Activated CD4-positive, alpha-beta memory T cell treated with anti-CD3 and anti-CD28 coated beads, Interleukin-2, amount 10 ng/mL, durations not matched to agents 7 days and 5 days (primary cell): Measurements from ENCODE around the gene LCN10. TPM values are rescaled to one million over a fixed set of nuclear protein-coding genes. Genes with fewer than 3 reads are reported as not detected.
"Not testable (repeated sequence)": the region's sequence is repeated elsewhere in the genome, so short reads cannot be mapped to it uniquely, and the experiment has no call there.

Source experiments
- CTCF ChIA-PET: fragments of 350-600 bp; sonication (Branson Sonifier 250); formaldehyde crosslinking; loops from one replicate; lab custom pipeline; 2021; ENCODE audit warnings: antibody characterized with exemption, inconsistent platforms; lab: Charles Lee
- POLR2A ChIA-PET: fragments of 350-600 bp; sonication (Branson Sonifier 250); formaldehyde crosslinking; loops from one replicate; lab custom pipeline; 2021; ENCODE audit warnings: antibody characterized with exemption; lab: Charles Lee
- DNase-seq: peaks from one replicate; pipeline ENCODE4 v3.0.0-alpha.2; 2020
- H3K27ac Mint-ChIP-seq: one replicate; pipeline ENCODE4 v1.8.0; 2021; ENCODE audit warnings: mild to moderate bottlenecking, mixed read lengths
- H3K27me3 Mint-ChIP-seq: one replicate; pipeline ENCODE4 v1.8.0; 2021; ENCODE audit warnings: mixed read lengths
- H3K36me3 Mint-ChIP-seq: one replicate; pipeline ENCODE4 v1.8.0; 2021; ENCODE audit warnings: low read depth, mixed read lengths
- H3K4me1 Mint-ChIP-seq: one replicate; pipeline ENCODE4 v1.8.0; 2021; ENCODE audit warnings: mixed read lengths
- H3K4me3 Mint-ChIP-seq: one replicate; pipeline ENCODE4 v1.8.0; 2021; ENCODE audit warnings: mild to moderate bottlenecking, mixed read lengths
- H3K9me3 Mint-ChIP-seq: one replicate; pipeline ENCODE4 v1.8.0; 2021; ENCODE audit warnings: mixed read lengths
- total RNA-seq, 2 experiments: library from RNA; stranded (reverse); gene quantifications; one replicate each; pipeline ENCODE4 v1.2.3, GENCODE V29; 2021

Gene LCN10
- total RNA-seq, 2 experiments from 2014 or later = not detected

DNA sequence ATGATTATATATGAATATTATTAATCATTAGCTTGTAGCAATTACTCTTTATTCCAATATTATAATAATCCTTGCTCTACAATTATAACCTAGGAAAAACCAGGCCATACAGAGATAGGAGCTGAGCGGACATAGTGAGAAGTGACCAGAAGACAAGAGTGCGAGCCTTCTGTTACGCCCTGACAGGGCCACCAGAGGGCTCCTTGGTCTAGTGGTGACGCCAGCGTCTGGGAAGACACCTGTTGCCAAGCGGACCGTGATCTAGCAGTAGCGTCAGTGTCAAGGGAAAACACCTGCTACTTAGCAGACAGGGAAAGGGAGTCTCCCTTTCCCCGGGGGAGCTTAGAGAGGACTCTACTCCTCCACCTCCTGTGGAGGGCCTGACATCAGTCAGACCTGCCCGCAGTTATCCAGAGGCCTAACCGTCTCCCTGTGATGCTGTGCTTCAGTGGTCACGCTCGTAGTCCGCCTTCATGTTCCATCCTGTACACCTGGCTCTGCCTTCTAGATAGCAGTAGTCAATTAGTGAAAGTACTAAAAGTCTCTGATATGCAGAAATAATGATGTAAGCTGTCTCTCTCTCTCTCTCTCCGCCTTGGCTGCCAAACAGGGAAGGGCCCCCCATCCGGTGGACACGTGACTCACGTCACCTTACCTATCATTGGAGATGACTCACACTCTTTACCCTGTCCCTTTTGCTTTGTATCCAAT is 23.8 kb upstream of the LCN10 start:
- H3K4me3 Mint-ChIP-seq, H3K36me3 Mint-ChIP-seq, H3K9me3 Mint-ChIP-seq, H3K27ac Mint-ChIP-seq: not testable (repeated sequence)
- H3K27me3 Mint-ChIP-seq = peaks cover 10% of the 10 kb centered on the region
- ChIA-PET CTCF (interaction anchor here (1.0 to 3.8 kb wide), 5 partner anchors 12 to 27 kb away, joined by 3 to 20 read pairs (median 4); no protein-coding TSS in a partner anchor), POLR2A (interaction anchor here (1.0 to 1.1 kb wide), 2 partner anchors 11 to 29 kb away, joined by 3 read pairs; partner anchors contain the start of gene CCDC183)
- peak; percentile 62 for DNase-seq
- peaks cover 12% of the 10 kb centered on the region for H3K4me1 Mint-ChIP-seq

DNA sequence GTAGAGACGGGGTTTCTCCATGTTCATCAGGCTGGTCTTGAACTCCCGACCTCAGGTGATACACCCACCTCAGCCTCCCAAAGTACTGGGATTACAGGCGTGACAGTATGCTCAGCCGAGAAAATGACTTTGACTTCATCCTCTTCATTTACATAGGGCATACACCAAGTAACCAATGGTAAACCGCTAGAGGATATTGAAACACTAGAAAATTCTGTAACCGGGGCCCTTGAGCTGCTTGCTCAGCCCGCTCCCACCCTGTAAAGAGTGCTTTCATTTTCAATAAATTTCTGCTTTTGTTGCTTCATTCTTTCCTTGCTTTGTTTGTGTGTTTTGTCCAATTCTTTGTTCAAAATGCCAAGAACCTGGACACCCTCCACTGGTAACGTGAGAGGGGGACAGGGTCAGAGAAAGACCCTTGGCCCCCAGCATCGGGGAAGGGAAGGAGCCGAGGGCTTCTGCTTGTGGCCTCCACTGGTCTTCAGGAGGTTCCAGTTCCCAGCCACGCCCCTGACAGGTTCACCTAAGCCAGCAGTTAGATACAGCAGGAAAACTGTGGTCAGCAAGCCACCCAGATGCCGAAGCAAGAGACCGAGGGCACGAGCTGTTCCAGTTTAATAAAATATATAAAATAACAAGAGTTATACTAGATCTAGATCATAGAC is 23.1 kb upstream of the LCN10 start:
- H3K36me3 Mint-ChIP-seq, H3K27ac Mint-ChIP-seq, DNase-seq, H3K9me3 Mint-ChIP-seq, H3K4me3 Mint-ChIP-seq: not testable (repeated sequence)
- ChIA-PET POLR2A (interaction anchor here (1.0 kb wide), 1 partner anchor 12 kb away, joined by 3 read pairs; no protein-coding TSS in a partner anchor), CTCF (interaction anchor here (1.0 to 3.8 kb wide), 5 partner anchors 13 to 28 kb away, joined by 3 to 20 read pairs (median 4); no protein-coding TSS in a partner anchor)
- Mint-ChIP-seq H3K4me1 (peaks cover 12% of the 10 kb centered on the region), H3K27me3 (peaks cover 10% of the 10 kb centered on the region)

DNA sequence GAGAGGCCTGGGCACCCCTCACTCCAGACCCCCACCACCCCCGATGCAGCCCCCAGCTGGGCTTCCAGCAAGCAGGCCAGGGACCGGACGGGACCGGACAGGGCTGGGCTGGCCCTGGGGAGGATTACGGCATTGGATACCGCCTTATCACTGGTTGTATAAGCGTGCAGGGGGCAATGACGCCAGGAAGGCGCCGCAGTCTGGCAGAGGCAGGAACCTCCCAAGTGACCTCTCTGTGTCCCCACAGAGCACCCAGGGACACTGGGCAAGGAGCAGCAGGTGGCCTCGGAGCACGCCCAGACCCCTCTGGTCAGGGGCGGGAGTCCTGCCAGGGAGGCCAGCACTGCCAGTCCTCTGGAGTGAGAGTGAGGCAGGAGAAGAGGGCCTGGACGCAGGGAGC is 22.3 kb upstream of the LCN10 start:
- ChIA-PET CTCF (no interaction called here), POLR2A (no interaction called here)
- no peak for DNase-seq
- H3K9me3 Mint-ChIP-seq = no peaks in the 10 kb centered on the region
- H3K27me3 Mint-ChIP-seq = peaks cover 10% of the 10 kb centered on the region
- no peak overlapping the region for H3K4me3 Mint-ChIP-seq
- H3K27ac Mint-ChIP-seq = no peak overlapping the region
- H3K4me1 Mint-ChIP-seq = peaks cover 14% of the 10 kb centered on the region
- H3K36me3 Mint-ChIP-seq = no peaks in the 10 kb centered on the region

DNA sequence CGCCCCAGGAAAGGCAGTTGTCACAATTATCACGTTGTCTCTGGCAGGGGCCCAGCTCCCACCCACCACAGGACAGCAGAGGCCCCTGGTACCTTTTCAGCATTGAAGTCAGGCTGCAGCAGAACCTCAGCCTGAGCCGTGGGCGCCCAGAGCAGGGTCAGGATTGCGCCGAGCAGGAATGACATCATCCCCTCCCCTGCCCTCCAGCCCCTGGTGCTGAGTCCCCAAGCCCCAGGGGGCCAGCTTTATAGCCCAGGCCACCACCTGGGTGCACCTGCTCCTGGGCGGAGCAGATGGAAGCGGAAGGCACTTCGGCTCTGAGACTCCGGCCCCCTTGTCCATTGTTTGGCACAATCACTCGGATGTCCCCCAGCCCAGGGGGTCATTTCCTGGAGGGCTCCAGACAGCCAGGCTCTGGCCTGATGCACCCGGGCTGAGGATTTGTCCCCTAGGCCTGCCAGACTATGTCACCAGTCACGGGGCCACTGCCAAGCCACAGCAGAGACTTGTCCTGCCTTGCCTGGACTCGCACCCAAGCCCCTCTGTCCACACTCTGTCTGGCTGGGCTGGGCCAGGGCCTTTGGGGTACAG is 21.7 kb upstream of the LCN10 start, which contains the start of gene LCN15:
Gene LCN15, minus strand, starts transcription at position 218 of the 591 bp plus-strand sequence. Its CDS starts 30 bp downstream, at position 188.
- no peak within 1 kb of the TSS for H3K27ac Mint-ChIP-seq
- ChIA-PET POLR2A (no interaction called here), CTCF (no interaction called here)
- H3K27me3 Mint-ChIP-seq = peaks cover 10% of the 10 kb centered on the region
- H3K36me3 Mint-ChIP-seq = no peaks in the 10 kb centered on the region
- H3K4me1 Mint-ChIP-seq = peaks cover 12% of the 10 kb centered on the region
- no peaks in the 10 kb centered on the region for H3K9me3 Mint-ChIP-seq
- no peak for DNase-seq
- no peak within 1 kb of the TSS for H3K4me3 Mint-ChIP-seq

GRCh38 chr9:136763649-136764035 is 20.9 kb upstream of the LCN10 start:
- Mint-ChIP-seq H3K27me3 (peaks cover 10% of the 10 kb centered on the region), H3K4me1 (peaks cover 12% of the 10 kb centered on the region), H3K4me3 (no peak overlapping the region), H3K27ac (no peak overlapping the region), H3K36me3 (no peaks in the 10 kb centered on the region), H3K9me3 (no peaks in the 10 kb centered on the region)
- CTCF ChIA-PET = no interaction called here
- DNase-seq = no peak
- POLR2A ChIA-PET = interaction anchor here (0.9 kb wide), 1 partner anchor 35 kb away, joined by 3 read pairs; no protein-coding TSS in a partner anchor

GRCh38 chr9:136762915-136763648 is 20.3 kb upstream of the LCN10 start:
- Mint-ChIP-seq H3K9me3 (no peaks in the 10 kb centered on the region), H3K27me3 (peaks cover 10% of the 10 kb centered on the region), H3K4me3 (no peak overlapping the region), H3K27ac (no peak overlapping the region), H3K36me3 (no peaks in the 10 kb centered on the region), H3K4me1 (peaks cover 12% of the 10 kb centered on the region)
- peak; percentile 43 for DNase-seq
- POLR2A ChIA-PET = interaction anchor here (0.9 to 1.2 kb wide), 2 partner anchors 12 to 35 kb away, joined by 3 to 4 read pairs; no protein-coding TSS in a partner anchor
- CTCF ChIA-PET = no interaction called here

DNA sequence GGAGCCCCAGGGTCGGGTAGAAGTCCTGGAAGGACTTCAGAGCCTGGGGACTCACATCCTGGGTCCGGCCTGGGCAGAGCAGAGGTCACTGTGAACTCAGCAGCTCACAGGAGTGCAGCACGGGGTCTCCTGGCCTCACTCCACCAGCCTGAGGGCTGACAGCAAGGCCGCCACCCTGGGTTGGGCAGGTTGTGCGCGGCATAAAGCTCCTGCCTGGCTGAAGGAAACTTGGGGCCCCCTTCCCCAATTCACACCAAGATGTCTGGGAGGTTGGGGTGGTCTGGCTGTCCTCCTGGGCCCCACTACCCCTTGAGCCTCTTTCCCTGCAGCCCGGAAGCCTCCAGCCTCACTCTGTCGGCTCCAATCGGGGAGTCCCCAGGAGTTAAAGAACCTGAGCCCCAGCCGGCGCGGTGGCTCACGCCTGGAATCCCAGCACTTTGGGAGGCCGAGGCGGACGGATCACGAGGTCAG is 19.5 kb upstream of the LCN10 start:
- DNase-seq = no peak
- Mint-ChIP-seq H3K27me3 (peaks cover 5% of the 10 kb centered on the region), H3K4me1 (peaks cover 10% of the 10 kb centered on the region), H3K27ac (no peak overlapping the region), H3K9me3 (no peaks in the 10 kb centered on the region), H3K4me3 (no peak overlapping the region), H3K36me3 (no peaks in the 10 kb centered on the region)
- POLR2A ChIA-PET = interaction anchor here (1.2 kb wide), 1 partner anchor 11 kb away, joined by 4 read pairs; no protein-coding TSS in a partner anchor
- CTCF ChIA-PET = no interaction called here

GRCh38 chr9:136761545-136761981 is 18.8 kb upstream of the LCN10 start:
- ChIA-PET POLR2A (interaction anchor here (1.2 to 1.4 kb wide), 2 partner anchors 10 to 12 kb away, joined by 4 read pairs; no protein-coding TSS in a partner anchor), CTCF (interaction anchor here (1.3 to 1.8 kb wide), 2 partner anchors 11 to 32 kb away, joined by 3 to 7 read pairs; no protein-coding TSS in a partner anchor)
- Mint-ChIP-seq H3K4me1 (peaks cover 4% of the 10 kb centered on the region), H3K4me3 (no peak overlapping the region), H3K27me3 (no peaks in the 10 kb centered on the region), H3K27ac (no peak overlapping the region), H3K36me3 (no peaks in the 10 kb centered on the region), H3K9me3 (no peaks in the 10 kb centered on the region)
- DNase-seq = no peak

- not testable (repeated sequence) for H3K27ac Mint-ChIP-seq, H3K36me3 Mint-ChIP-seq, H3K4me1 Mint-ChIP-seq, H3K27me3 Mint-ChIP-seq, H3K9me3 Mint-ChIP-seq, H3K4me3 Mint-ChIP-seq
- peak; percentile 33 for DNase-seq
- ChIA-PET POLR2A (interaction anchor here (1.4 kb wide), 1 partner anchor 12 kb away, joined by 4 read pairs; no protein-coding TSS in a partner anchor), CTCF (interaction anchor here (1.2 to 1.8 kb wide), 3 partner anchors 10 to 31 kb away, joined by 3 to 7 read pairs (median 4); no protein-coding TSS in a partner anchor)
Measured at GRCh38 chr9:136760834-136761544, 18.2 kb upstream of the LCN10 start.

DNA sequence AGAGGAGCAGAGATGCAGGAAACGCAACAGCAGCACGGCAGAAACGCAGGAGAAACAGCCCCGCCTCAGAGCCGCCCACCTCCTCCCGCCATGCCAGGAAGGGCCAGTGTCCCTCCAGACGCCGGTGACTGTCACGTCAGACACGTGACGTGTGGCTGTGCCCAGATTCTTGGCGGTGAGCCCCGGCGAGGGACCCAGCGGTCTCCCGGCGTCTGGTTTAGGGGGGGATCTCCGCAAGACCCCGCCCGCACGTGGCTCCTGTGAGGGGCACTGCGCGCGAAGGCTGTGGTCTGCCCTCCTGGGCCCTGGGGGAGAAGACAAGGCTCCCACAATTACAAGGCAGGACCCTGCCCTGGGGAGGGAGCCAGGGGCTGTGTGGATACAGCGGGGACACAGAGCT is 17.7 kb upstream of the LCN10 start:
- no peak for DNase-seq
- H3K9me3 Mint-ChIP-seq = peaks cover 9% of the 10 kb centered on the region
- peaks cover 2% of the 10 kb centered on the region for H3K27me3 Mint-ChIP-seq
- H3K4me3 Mint-ChIP-seq = no peak overlapping the region
- no peak overlapping the region for H3K27ac Mint-ChIP-seq
- ChIA-PET POLR2A (interaction anchor here (1.4 kb wide), 1 partner anchor 13 kb away, joined by 4 read pairs; no protein-coding TSS in a partner anchor), CTCF (interaction anchor here (1.2 to 1.8 kb wide), 3 partner anchors 10 to 31 kb away, joined by 3 to 7 read pairs (median 4); no protein-coding TSS in a partner anchor)
- peaks cover 2% of the 10 kb centered on the region for H3K4me1 Mint-ChIP-seq
- H3K36me3 Mint-ChIP-seq = peaks cover 2% of the 10 kb centered on the region

GRCh38 chr9:136759436-136760325 is 16.9 kb upstream of the LCN10 start:
- peaks cover 11% of the 10 kb centered on the region for H3K9me3 Mint-ChIP-seq
- no peak overlapping the region for H3K4me3 Mint-ChIP-seq
- peaks cover 3% of the 10 kb centered on the region for H3K36me3 Mint-ChIP-seq
- ChIA-PET POLR2A (no interaction called here), CTCF (interaction anchor here (1.2 to 1.9 kb wide), 3 partner anchors 9 to 31 kb away, joined by 4 to 7 read pairs (median 7); no protein-coding TSS in a partner anchor)
- H3K27ac Mint-ChIP-seq = no peak overlapping the region
- peaks cover 2% of the 10 kb centered on the region for H3K27me3 Mint-ChIP-seq
- peaks cover 2% of the 10 kb centered on the region for H3K4me1 Mint-ChIP-seq
- no peak for DNase-seq
